ENCODE results near the gene NCOR2. TPM values are rescaled to one million over a fixed set of nuclear protein-coding genes. Genes with fewer than 3 reads are reported as not detected.

Gene NCOR2
- total RNA-seq, 1 experiment from 2014 or later: 153 TPM

DNA sequence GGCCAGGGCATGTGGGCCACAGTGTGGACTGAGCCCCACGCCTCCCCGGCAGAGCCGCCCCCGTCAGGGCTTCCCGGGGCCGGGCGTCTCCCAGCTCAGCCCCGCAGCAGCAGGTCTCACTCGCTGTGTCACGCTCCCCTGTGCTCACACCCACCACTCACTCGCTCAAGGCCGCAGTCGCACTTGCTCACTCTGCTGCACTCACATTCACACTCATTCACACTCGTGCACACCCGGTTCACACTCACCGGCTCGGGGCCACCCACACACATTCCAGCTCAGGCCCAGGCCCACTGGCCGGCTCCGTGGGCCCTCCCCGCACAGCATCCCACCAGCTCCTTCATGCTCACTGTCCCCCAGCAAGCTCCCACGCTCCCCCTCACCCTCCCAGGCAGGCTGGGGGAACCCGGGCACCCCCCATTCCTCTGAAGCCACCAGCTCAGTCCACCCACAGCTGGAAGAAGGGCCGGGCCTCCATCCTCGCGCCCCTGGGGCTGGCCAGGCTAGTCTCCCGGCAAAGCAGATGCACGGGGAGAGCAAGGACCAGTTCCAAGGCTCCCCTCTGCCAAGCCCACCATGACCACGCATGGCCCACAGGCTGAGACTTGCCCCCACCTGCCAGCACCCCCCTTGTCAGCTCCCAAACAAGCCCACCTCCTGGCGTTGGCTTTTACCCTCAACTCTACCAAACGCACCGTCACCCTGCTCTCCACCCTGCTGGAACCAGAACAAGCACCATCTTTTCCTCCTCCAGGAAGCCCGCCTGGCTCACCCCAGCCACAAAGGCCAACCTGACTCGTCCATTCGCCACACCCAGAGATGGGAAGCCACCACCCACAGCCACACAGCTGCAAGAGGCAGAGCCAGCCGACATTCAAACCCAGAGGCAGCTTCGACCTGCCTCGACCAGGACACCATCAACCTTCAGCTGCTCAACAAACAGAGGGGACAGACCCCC is 28.0 kb downstream of the NCOR2 start:
- ATAC-seq: no peak
- Histone ChIP-seq H3K9me2 (ENCODE audit: insufficient read depth) (no peaks in the 10 kb centered on the region), H3K4me2 (ENCODE audit: low read length) (peak overlapping the region; percentile 27; the same call in 1 of the 2 replicates), H4K20me1 (ENCODE audit: insufficient read depth) (no peaks in the 10 kb centered on the region), H3K36me3 (ENCODE audit: control insufficient read depth in 1 of 2, insufficient read depth in 2 of 2, low read length in 2 of 2) (no peaks in the 10 kb centered on the region), H3K79me2 (ENCODE audit: insufficient read depth, low read length) (peaks cover 79% of the 10 kb centered on the region), H3K4me1 (ENCODE audit: control insufficient read depth in 1 of 2, insufficient read depth in 2 of 2, low read length in 2 of 2) (peaks cover 7 to 50% of the 10 kb centered on the region in 2 experiments; a peak in 3 of 4 replicates), H3K4me3 (replicated peaks in 1 of 2; ENCODE audit: low read depth in 1 of 2, low read length in 2 of 2) (no peak overlapping the region), H2AFZ (ENCODE audit: low read depth, low read length, poor library complexity, severe bottlenecking) (no peak overlapping the region), H3K9me3 (ENCODE audit: control insufficient read depth in 1 of 2, insufficient read depth in 1 of 2, low read depth in 1 of 2, low read length in 2 of 2) (no peaks in the 10 kb centered on the region), H3K27me3 (ENCODE audit: insufficient read depth, low read length) (no peaks in the 10 kb centered on the region), H3K27ac (ENCODE audit: low read depth, low read length) (no peak overlapping the region; the same call in 1 of the 2 replicates), H3K9ac (ENCODE audit: low read length) (no peak overlapping the region)
- ChIA-PET POLR2A (no interaction called here), RAD21 (ENCODE audit: low non-redundant PET in 1 of 2, low total read pairs in 2 of 2, uncharacterized antibody in 2 of 2, unreplicated experiment in 2 of 2) (no interaction called here), CTCF (interaction anchor here (0.6 kb wide), 1 partner anchor 11 kb away, joined by 3 read pairs; no protein-coding TSS in a partner anchor)
- DNase-seq (ENCODE audit: low read depth, low spot score): no peak
- TF ChIP-seq POLR2AphosphoS5 (IDR thresholded peaks at IDR 0.05; ENCODE audit: low read depth, low read length): no peak
- TF ChIP-seq JUND (IDR thresholded peaks at IDR 0.05): no peak
- TF ChIP-seq CTCF (IDR thresholded peaks at IDR 0.05 in 2 of 3, conservative IDR thresholded peaks at IDR 0.05 in 1 of 3; ENCODE audit: borderline replicate concordance in 1 of 3, insufficient read depth in 1 of 3, low read depth in 2 of 3, low read length in 2 of 3): no peak
- no peak for TF ChIP-seq CEBPB (IDR thresholded peaks at IDR 0.05; ENCODE audit: low read depth)
- TF ChIP-seq SP1 (IDR thresholded peaks at IDR 0.05; ENCODE audit: low read depth): no peak
- TF ChIP-seq YY1 (IDR thresholded peaks at IDR 0.05; ENCODE audit: extremely low read depth, insufficient replicate concordance, low read depth, low read length): no peak
- no peak for TF ChIP-seq TCF7L2 (IDR thresholded peaks at IDR 0.05; ENCODE audit: borderline replicate concordance, extremely low read depth, insufficient read depth, insufficient read length)
- TF ChIP-seq FOSL1 (IDR thresholded peaks at IDR 0.05; ENCODE audit: low read depth): no peak
- no peak for TF ChIP-seq EZH2phosphoT487 (IDR thresholded peaks at IDR 0.05; ENCODE audit: borderline replicate concordance)
- TF ChIP-seq ATF3 (IDR thresholded peaks at IDR 0.05): no peak
- no peak for TF ChIP-seq EZH2 (IDR thresholded peaks at IDR 0.05)
- no peak for TF ChIP-seq POLR2A (IDR thresholded peaks at IDR 0.05; ENCODE audit: borderline replicate concordance, extremely low read depth, insufficient read depth, insufficient read length)
- intact Hi-C loops (cut with micrococcal nuclease): no loop called here
- BruUV-seq (replicated peaks): no TSS peak

All from HCT116 (cell line).